Panc1 (cell line): Measurements from ENCODE around the gene INAFM1.

Experiments
- POLR2AphosphoS5 ChIP-seq: IDR thresholded peaks from 2 replicates; pipeline ENCODE4 v1.6.1; 2012; ENCODE audit warnings: mild to moderate bottlenecking, low read depth, low read length, moderate library complexity
- SIN3A ChIP-seq: IDR thresholded peaks from 2 replicates; pipeline ENCODE4 v1.6.1; 2012; ENCODE audit warnings: low read depth, mild to moderate bottlenecking, low read length, moderate library complexity, borderline replicate concordance; ENCODE audit not compliant: insufficient read depth
- TCF7L2 ChIP-seq: IDR thresholded peaks from 2 replicates; pipeline ENCODE4 v1.6.1; 2011; ENCODE audit warnings: mild to moderate bottlenecking, low read depth, low read length, inconsistent platforms
- TF ChIP-seq, protein P1 (sequence below): fragments of 450-650 bp; IDR thresholded peaks from 2 replicates; pipeline ENCODE4 v1.5.1; 2017; ENCODE audit warnings: mild to moderate bottlenecking
- TF ChIP-seq, protein P2 (sequence below), 2 experiments: IDR thresholded peaks; 2 replicates each; pipeline ENCODE4 v1.6.1; 2011 to 2012; ENCODE audit warnings: low read depth in 2 of 2, control low read depth in 1 of 2, low read length in 1 of 2, mild to moderate bottlenecking in 1 of 2, moderate library complexity in 1 of 2; ENCODE audit not compliant: insufficient read depth in 1 of 2

DNA sequence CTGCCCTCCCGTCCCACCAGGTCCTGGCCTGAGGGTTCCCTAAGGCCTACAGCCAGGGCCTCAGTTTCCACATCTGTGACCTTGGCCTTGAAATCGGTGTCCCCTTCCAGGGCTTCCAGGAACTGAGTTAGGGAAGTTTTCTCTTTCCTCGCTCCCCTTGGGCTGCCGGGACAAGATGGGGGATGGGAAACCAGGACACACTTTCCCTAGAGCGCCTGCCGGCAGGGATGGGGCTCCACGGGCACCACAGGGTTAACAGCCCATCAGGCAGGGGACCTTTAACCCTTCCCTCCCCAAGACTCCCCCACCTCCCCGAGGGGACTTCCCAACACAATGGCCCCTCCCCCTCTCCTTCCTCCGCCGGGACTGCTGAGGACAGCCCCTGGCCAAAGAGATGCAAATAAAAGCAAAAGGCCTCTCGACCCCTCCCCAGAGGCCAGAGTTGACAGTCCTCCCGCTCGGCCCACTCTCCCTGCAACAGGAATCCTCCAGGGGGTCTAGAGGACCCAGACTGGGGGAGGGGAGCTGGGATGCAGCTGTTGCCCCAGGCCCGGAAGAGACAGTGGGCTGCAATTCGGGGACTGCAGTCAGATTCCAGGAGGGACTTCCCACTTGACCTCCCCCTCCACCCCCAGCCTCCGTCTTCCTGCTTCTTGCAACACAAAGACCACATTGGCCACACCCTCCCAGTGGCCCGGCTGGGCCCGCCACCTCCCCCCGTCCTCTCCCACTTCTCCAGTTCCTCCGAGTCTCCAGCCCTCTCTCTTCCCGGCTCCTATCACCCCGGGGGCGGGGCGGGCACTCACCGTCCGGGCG lies 47.1 kb upstream of the INAFM1 start:
- TF ChIP-seq, protein P1, sequence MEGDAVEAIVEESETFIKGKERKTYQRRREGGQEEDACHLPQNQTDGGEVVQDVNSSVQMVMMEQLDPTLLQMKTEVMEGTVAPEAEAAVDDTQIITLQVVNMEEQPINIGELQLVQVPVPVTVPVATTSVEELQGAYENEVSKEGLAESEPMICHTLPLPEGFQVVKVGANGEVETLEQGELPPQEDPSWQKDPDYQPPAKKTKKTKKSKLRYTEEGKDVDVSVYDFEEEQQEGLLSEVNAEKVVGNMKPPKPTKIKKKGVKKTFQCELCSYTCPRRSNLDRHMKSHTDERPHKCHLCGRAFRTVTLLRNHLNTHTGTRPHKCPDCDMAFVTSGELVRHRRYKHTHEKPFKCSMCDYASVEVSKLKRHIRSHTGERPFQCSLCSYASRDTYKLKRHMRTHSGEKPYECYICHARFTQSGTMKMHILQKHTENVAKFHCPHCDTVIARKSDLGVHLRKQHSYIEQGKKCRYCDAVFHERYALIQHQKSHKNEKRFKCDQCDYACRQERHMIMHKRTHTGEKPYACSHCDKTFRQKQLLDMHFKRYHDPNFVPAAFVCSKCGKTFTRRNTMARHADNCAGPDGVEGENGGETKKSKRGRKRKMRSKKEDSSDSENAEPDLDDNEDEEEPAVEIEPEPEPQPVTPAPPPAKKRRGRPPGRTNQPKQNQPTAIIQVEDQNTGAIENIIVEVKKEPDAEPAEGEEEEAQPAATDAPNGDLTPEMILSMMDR = no peak
- TF ChIP-seq POLR2AphosphoS5 (peak; percentile 10; the same call in 1 of the 2 replicates), SIN3A (peak; percentile 29; the same call in 1 of the 2 replicates), TCF7L2 (no peak)
- TF ChIP-seq, protein P2, sequence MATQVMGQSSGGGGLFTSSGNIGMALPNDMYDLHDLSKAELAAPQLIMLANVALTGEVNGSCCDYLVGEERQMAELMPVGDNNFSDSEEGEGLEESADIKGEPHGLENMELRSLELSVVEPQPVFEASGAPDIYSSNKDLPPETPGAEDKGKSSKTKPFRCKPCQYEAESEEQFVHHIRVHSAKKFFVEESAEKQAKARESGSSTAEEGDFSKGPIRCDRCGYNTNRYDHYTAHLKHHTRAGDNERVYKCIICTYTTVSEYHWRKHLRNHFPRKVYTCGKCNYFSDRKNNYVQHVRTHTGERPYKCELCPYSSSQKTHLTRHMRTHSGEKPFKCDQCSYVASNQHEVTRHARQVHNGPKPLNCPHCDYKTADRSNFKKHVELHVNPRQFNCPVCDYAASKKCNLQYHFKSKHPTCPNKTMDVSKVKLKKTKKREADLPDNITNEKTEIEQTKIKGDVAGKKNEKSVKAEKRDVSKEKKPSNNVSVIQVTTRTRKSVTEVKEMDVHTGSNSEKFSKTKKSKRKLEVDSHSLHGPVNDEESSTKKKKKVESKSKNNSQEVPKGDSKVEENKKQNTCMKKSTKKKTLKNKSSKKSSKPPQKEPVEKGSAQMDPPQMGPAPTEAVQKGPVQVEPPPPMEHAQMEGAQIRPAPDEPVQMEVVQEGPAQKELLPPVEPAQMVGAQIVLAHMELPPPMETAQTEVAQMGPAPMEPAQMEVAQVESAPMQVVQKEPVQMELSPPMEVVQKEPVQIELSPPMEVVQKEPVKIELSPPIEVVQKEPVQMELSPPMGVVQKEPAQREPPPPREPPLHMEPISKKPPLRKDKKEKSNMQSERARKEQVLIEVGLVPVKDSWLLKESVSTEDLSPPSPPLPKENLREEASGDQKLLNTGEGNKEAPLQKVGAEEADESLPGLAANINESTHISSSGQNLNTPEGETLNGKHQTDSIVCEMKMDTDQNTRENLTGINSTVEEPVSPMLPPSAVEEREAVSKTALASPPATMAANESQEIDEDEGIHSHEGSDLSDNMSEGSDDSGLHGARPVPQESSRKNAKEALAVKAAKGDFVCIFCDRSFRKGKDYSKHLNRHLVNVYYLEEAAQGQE (IDR thresholded peaks at IDR 0.05; ENCODE audit: insufficient read depth in 1 of 2, low read depth in 2 of 2, low read length in 1 of 2) = no peak
